Measurements from ENCODE around the gene OR10H1. TPM values are rescaled to one million over a fixed set of nuclear protein-coding genes. Genes with fewer than 3 reads are reported as not detected.
"Not testable (repeated sequence)": the region's sequence is repeated elsewhere in the genome, so short reads cannot be mapped to it uniquely, and the experiment has no call there.

Gene OR10H1
- total and polyA plus RNA-seq, 9 donors: 0.02 to 0.05 (median 0.04) TPM; not detected in 4

DNA sequence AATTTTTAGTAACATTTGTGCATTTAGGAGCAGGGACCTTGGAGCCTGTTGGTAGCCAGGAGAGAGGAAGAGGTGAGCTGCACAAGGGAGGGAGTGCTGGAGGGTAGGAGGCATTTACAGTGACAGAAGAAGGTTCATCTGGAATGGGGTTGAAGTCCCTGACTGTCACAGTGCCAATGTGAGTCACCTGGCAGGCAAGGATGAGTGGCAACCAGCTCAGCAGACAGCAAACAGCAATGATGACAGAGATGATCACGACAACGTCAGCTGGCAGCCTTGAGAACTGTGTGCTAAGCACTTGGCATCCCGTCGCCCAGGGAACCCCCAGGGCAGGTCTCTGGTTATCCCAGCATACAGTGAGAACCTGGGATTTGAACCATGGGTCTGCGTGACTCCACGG is 25.4 kb downstream of the OR10H1 start:
- WGBS (ENCODE audit: insufficient coverage): 56% methylated on average over 6 of the region's 6 CpGs
- H3K4me1 ChIP-seq (ENCODE audit: control insufficient read depth, insufficient read depth, low read length): no peaks in the 10 kb centered on the region
- H3K9me3 ChIP-seq (replicated peaks; ENCODE audit: control insufficient read depth, low read depth, low read length): no peaks in the 10 kb centered on the region
- no peaks in the 10 kb centered on the region for H3K36me3 ChIP-seq (ENCODE audit: control insufficient read depth, insufficient read depth, low read length)
- no peak overlapping the region for H3K27ac ChIP-seq (ENCODE audit: low read length)
- no peak for DNase-seq
- H3K4me3 ChIP-seq (ENCODE audit: low read length): no peak overlapping the region
- H3K27me3 ChIP-seq (ENCODE audit: control insufficient read depth, insufficient read depth, low read length): peaks cover 3% of the 10 kb centered on the region

DNA sequence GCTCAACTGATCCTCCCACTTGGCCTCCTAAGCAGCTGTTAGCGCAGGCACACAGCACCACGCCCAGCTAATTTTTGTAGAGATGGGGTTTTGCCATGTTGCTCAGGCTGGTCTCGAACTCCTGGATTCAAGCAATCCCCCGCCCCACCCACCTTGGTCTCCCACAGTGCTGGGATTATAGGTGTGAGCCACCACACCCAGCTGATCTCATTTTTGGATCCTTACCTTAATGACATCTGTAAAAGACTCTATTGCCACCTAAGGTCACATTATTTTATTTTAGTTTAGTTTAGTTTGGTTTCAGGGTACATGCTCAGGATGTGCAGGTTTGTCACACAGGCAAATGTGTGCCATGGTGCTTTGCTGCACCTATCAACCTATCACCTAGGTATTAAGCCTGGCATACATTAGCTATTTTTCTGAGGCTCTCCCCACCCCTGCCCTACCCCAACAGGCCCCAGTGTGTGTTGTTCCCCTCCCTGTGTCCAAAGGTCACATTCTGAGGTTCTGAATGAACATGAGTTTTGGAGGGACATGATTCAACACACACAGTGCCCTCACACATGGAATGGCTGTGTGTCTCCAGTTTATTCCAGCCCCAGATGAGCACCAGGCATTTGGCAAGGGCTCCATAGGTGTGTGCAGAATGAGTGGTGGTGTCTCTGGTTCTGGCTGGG is 26.7 kb downstream of the OR10H1 start:
- no peak overlapping the region for H3K27ac ChIP-seq (ENCODE audit: low read length)
- no peaks in the 10 kb centered on the region for H3K36me3 ChIP-seq (ENCODE audit: control insufficient read depth, insufficient read depth, low read length)
- DNase-seq: no peak
- WGBS (ENCODE audit: insufficient coverage): no CpG with 5 or more reads among the region's 4 CpGs
- no peaks in the 10 kb centered on the region for H3K4me1 ChIP-seq (ENCODE audit: control insufficient read depth, insufficient read depth, low read length)
- no peak overlapping the region for H3K4me3 ChIP-seq (ENCODE audit: low read length)
- H3K9me3 ChIP-seq (replicated peaks; ENCODE audit: control insufficient read depth, low read depth, low read length): no peaks in the 10 kb centered on the region
- H3K27me3 ChIP-seq (ENCODE audit: control insufficient read depth, insufficient read depth, low read length): peaks cover 3% of the 10 kb centered on the region

DNA sequence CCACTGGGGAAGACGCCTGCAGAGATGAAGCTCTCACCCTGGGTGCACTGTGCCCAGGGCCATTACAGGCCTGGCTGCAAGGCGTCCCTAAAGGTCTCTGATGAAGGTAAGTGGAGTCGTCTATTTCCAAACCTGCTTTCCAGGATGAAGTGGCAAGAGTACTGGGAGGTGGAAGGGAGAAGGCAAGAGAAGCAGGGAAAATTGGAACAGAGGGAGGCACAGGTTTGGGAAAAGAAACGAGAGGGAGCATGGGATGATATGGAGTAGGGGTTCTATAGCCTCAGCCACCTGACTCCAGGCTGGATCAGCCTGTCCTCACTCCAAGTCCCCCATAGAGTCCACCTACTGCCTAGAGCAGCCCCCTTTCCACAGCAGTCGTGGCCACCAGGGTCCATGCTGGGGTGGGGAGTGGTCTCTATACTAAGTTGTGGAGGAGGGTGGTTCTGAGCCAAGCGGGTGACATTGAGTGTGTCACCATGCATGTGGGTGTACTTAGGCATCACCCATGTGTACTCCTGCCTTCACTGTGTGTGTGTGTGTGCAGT is 27.8 kb downstream of the OR10H1 start, which contains the start of gene OR10H5:
TSS of gene OR10H5 (plus strand) at position 51 of the 545 bp plus-strand sequence. CDS start 6,388 bp downstream, outside the sequence.
- Histone ChIP-seq H3K36me3 (ENCODE audit: control insufficient read depth, insufficient read depth, low read length) (no peaks in the 10 kb centered on the region), H3K9me3 (replicated peaks; ENCODE audit: control insufficient read depth, low read depth, low read length) (no peaks in the 10 kb centered on the region), H3K27ac (ENCODE audit: low read length) (no peak within 1 kb of the TSS), H3K4me1 (ENCODE audit: control insufficient read depth, insufficient read depth, low read length) (no peaks in the 10 kb centered on the region), H3K27me3 (ENCODE audit: control insufficient read depth, insufficient read depth, low read length) (peaks cover 3% of the 10 kb centered on the region), H3K4me3 (ENCODE audit: low read length) (no peak within 1 kb of the TSS)
- no peak for DNase-seq
- 66% methylated on average over 5 of the region's 6 CpGs for WGBS (ENCODE audit: insufficient coverage)

DNA sequence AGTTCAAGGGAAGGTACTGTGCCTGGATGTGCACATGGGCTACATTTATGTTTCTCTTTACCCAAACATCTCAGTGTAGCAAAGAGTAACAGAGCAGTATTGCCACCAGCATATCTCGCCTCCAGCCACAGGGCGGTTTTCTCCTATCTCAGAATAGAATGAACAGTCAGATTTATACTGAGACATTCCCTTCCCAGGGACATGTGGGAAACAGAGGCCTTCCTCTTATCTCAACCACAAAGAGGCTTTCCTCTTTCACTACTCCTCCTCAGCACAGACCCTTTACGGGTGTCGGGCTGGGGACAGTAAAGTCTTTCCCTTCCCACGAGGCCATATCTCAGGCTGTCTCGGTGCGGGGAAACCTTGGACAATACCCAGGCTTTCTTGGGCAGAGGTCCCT is 32.6 kb downstream of the OR10H1 start:
- H3K36me3 ChIP-seq (ENCODE audit: control insufficient read depth, insufficient read depth, low read length); H3K4me3 ChIP-seq (ENCODE audit: low read length); H3K9me3 ChIP-seq (replicated peaks; ENCODE audit: control insufficient read depth, low read depth, low read length); H3K27me3 ChIP-seq (ENCODE audit: control insufficient read depth, insufficient read depth, low read length); DNase-seq; H3K27ac ChIP-seq (ENCODE audit: low read length): not testable (repeated sequence)
- 72% methylated on average over 2 of the region's 7 CpGs for WGBS (ENCODE audit: insufficient coverage)
- H3K4me1 ChIP-seq (ENCODE audit: control insufficient read depth, insufficient read depth, low read length): peaks cover 16% of the 10 kb centered on the region

DNA sequence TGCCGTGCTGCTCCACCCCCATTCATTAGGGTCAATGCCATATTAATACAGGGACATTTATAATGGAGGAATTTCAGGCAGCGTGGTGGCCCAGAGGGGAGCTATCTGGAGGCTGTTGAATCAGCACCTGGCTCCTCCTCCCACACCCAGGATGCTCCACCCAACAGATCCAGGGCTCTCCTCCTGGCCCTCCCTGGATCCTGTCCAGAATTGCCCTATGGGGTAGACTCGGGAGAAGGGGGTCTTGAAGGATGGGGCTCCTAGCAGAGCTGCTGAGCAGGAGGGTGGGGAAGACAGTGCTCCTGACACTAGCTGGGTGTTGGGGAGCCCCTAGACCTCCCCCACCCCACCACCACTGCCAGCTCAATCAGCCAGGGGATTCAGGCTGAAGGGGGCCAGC is 33.3 kb downstream of the OR10H1 start:
- no CpG with 5 or more reads among the region's 3 CpGs for WGBS (ENCODE audit: insufficient coverage)
- H3K27ac ChIP-seq (ENCODE audit: low read length): no peak overlapping the region

DNA sequence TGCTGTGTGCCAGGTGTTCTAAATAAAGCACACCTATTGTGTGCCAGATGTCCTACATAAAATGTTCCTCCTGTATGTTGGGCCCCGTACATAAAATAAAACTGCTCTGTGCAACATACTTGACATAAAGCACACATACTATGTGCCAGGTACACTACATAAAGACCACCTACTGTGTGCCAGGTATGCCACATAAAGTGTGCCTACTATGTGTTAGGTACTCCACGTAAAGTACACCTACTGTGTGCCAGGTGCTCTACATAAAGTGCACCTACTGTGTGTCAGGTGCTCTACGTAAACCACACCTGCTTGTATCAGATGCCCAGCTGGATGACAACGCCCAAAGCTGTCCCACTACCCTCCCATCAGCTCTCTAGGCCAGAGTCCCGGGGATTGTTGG is 33.8 kb downstream of the OR10H1 start:
- WGBS (ENCODE audit: insufficient coverage): 67% methylated on average over 2 of the region's 5 CpGs
- H3K27ac ChIP-seq (ENCODE audit: low read length): no peak overlapping the region
- H3K36me3 ChIP-seq (ENCODE audit: control insufficient read depth, insufficient read depth, low read length): no peaks in the 10 kb centered on the region
- DNase-seq: no peak
- H3K4me3 ChIP-seq (ENCODE audit: low read length): no peak overlapping the region
- H3K27me3 ChIP-seq (ENCODE audit: control insufficient read depth, insufficient read depth, low read length): no peaks in the 10 kb centered on the region
- no peaks in the 10 kb centered on the region for H3K9me3 ChIP-seq (replicated peaks; ENCODE audit: control insufficient read depth, low read depth, low read length)
- peaks cover 16% of the 10 kb centered on the region for H3K4me1 ChIP-seq (ENCODE audit: control insufficient read depth, insufficient read depth, low read length)

More for the DNA sequence above, 33.3 kb downstream of the OR10H1 start:
- Histone ChIP-seq H3K27me3 (ENCODE audit: control insufficient read depth, insufficient read depth, low read length) (no peaks in the 10 kb centered on the region), H3K36me3 (ENCODE audit: control insufficient read depth, insufficient read depth, low read length) (no peaks in the 10 kb centered on the region), H3K4me3 (ENCODE audit: low read length) (no peak overlapping the region), H3K4me1 (ENCODE audit: control insufficient read depth, insufficient read depth, low read length) (peaks cover 16% of the 10 kb centered on the region), H3K9me3 (replicated peaks; ENCODE audit: control insufficient read depth, low read depth, low read length) (no peaks in the 10 kb centered on the region)
- no peak for DNase-seq

DNA sequence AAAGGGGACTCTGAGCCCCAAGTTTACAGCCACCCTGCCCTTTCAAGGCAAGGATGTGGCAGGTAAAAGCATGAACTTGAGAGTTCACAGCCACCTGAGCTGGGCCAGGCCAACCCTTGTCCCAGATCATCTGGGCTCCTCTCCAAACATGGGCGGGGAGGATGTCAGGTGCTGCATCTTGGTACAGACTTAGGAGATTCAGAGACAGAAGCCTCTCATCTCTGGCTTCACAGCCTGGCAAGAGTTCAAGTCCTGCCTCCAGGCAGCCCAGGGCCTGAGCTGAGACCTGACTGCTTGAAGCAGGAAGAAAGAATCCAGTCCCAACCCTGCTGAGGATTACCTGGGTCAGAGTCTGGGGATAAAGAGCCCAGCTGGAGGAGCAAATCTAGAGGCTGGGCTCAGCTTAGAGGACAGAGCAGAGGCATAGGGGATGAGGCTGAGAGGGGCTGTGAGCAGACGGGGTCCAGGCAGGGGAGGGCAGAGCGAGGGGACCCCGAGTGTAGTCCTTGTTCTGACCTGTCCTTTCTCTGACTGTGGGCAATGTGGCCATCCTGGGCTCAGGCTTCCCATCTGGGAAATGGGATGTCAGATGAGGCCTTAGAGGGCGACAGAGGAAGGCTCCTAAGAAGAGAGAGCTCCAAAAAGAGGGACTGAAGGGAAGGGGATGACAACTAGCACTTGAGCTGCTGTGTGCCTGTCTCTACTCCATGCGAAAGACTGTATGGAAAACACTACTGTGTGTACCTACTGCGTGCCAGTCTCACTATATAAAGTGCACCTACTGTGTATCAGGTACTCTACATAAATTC is 34.6 kb downstream of the OR10H1 start:
- Histone ChIP-seq H3K27me3 (ENCODE audit: control insufficient read depth, insufficient read depth, low read length) (no peaks in the 10 kb centered on the region), H3K36me3 (ENCODE audit: control insufficient read depth, insufficient read depth, low read length) (no peaks in the 10 kb centered on the region), H3K4me1 (ENCODE audit: control insufficient read depth, insufficient read depth, low read length) (peaks cover 16% of the 10 kb centered on the region), H3K27ac (ENCODE audit: low read length) (peak overlapping the region; percentile 72), H3K4me3 (ENCODE audit: low read length) (no peak overlapping the region), H3K9me3 (replicated peaks; ENCODE audit: control insufficient read depth, low read depth, low read length) (no peaks in the 10 kb centered on the region)
- peak; percentile 49 for DNase-seq
- 62% methylated on average over 7 of the region's 7 CpGs for WGBS (ENCODE audit: insufficient coverage)

DNA sequence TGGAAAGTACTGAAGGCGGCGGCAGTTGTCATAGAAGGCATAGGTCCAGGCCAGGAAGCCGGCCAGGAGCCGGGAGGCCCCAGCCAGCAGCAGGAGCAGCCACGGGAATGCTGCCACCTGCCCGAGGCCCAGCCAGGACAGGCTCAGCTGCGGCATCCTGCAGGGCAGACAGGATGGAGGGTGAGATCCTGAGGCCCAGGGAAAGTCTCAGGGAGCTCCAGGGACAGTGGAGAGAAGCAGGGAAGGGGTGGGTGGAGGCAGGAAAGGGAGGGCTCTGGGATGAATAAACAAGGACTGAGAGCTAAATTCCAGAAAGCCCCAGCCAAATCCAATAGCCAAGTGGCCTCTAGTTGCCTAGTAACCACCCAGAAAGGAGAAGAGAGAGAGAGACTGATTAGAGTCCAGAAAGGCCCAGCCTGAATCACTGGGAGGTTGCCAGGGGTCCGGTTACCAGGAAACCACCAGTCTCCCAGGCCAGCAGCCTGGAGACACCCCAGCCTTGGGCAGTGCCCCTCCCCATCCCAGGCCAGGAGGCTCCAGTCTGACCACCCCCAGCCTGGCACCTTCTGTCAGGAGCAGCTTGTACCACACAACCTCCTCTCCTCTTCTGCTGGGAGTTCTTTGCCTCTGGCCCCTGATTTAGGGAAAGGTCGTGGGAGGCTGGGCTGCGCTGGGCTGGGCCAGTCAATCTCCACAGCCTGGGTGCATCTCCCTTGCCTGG is 35.5 kb downstream of the OR10H1 start:
- Histone ChIP-seq H3K4me3 (ENCODE audit: low read length) (no peak overlapping the region), H3K36me3 (ENCODE audit: control insufficient read depth, insufficient read depth, low read length) (no peaks in the 10 kb centered on the region), H3K4me1 (ENCODE audit: control insufficient read depth, insufficient read depth, low read length) (peaks cover 16% of the 10 kb centered on the region), H3K9me3 (replicated peaks; ENCODE audit: control insufficient read depth, low read depth, low read length) (no peaks in the 10 kb centered on the region), H3K27ac (ENCODE audit: low read length) (peak overlapping the region; percentile 72), H3K27me3 (ENCODE audit: control insufficient read depth, insufficient read depth, low read length) (no peaks in the 10 kb centered on the region)
- WGBS (ENCODE audit: insufficient coverage): 8% methylated on average over 7 of the region's 10 CpGs
- DNase-seq: peak; percentile 96

DNA sequence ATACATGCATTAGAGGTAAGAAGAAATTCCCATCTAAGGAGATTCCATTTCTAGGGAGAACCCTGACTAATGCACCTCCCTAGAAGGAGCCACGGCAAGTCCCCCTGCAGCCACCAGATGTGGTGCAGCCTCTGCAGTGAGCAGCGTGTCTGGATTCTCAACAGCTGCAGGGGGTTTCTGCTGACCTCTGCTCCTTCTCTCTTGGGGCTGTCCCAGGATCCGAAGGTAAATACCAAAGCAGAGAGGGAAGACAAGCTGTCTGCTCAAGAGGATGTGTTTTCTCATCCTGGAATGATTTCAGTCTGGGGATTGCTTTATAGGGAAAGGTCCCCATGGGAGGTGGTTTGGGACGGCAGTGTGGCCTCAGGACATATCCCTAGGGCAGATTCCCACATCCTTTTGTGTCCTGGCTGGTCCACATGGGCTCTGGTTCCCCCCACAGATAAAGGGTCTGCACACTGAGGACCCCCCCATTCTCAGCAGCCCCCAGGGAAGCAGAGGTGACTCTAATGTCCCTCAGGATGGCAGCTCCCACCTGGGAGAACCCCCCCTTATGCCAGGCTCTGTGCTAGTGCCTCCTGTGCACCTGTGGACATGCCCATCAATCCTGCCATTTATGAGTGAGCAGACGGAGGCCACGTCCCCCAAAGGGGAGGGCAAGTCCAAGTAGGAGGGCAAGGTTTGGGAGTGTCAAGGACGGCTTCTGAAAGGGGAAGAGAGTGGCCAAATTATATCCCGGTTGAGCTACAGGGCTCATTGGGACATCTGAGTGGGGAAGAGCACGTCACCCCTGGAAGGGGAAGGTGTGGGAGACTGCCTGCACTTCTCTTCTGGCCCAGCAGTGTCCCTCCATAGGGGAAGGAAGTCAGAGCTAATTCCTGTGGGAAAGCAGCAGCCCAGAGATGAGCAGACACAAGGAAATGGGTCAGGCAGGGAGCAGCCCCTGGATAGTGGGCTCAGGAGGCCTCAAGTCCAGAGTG is 38.2 kb downstream of the OR10H1 start:
- 26% methylated on average over 9 of the region's 9 CpGs for WGBS (ENCODE audit: insufficient coverage)
- no peak overlapping the region for H3K27ac ChIP-seq (ENCODE audit: low read length)
- no peaks in the 10 kb centered on the region for H3K27me3 ChIP-seq (ENCODE audit: control insufficient read depth, insufficient read depth, low read length)
- H3K4me3 ChIP-seq (ENCODE audit: low read length): no peak overlapping the region
- H3K36me3 ChIP-seq (ENCODE audit: control insufficient read depth, insufficient read depth, low read length): no peaks in the 10 kb centered on the region
- DNase-seq: no peak
- no peaks in the 10 kb centered on the region for H3K9me3 ChIP-seq (replicated peaks; ENCODE audit: control insufficient read depth, low read depth, low read length)
- peaks cover 16% of the 10 kb centered on the region for H3K4me1 ChIP-seq (ENCODE audit: control insufficient read depth, insufficient read depth, low read length)
